ENCODE measurements around the gene RNF212.

Gene RNF212

DNA sequence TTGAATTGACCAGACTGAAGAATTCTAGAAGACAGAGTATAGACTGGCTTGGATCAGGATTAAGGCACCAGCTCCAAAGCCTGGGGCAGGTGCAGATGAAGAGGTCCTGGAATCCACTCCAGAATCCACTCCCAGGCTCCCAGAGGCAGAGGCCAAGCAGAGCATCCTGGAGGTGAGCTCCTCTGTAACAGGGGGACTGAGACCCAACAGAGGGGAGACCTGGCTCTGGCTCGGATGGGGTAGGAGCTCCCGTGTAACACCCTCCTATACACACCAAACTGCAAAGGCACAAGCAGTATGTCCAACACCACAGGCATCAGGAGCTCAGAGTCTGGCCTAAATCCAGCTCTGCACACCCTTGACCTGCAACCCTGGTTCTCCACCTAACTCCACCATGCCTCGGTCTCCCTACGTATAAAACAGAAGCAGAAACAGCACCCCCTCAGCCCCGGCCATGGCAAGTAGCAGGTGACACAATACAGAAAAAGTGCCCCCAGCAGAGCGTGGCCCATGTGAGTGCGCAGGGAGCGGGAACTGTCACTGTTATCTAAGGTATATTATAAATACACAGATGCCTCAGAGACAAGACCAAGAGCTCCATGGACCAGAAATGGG lies 14.9 kb downstream of the RNF212 start:
- Histone ChIP-seq H3K9ac (ENCODE audit: insufficient read length) (no peak overlapping the region), H3K36me3 (ENCODE audit: insufficient read depth, low read length) (no peaks in the 10 kb centered on the region), H3K27ac (no peak overlapping the region), H3K4me3 (no peak overlapping the region), H3K9me3 (ENCODE audit: low read depth, low read length) (no peaks in the 10 kb centered on the region)
- no peak for DNase-seq (ENCODE audit: low read depth, low spot score)
- TF ChIP-seq FOXP2 (optimal IDR thresholded peaks at IDR 0.05; ENCODE audit: control extremely low read depth, extremely low read length, insufficient read depth): no peak
- TF ChIP-seq EZH2 (IDR thresholded peaks at IDR 0.05): no peak
- TF ChIP-seq POLR2AphosphoS5 (IDR thresholded peaks at IDR 0.05; ENCODE audit: borderline replicate concordance, low read depth, low read length): no peak

- TF ChIP-seq EZH2 (IDR thresholded peaks at IDR 0.05) (no peak), FOXP2 (optimal IDR thresholded peaks at IDR 0.05; ENCODE audit: control extremely low read depth, extremely low read length, insufficient read depth) (no peak), POLR2AphosphoS5 (IDR thresholded peaks at IDR 0.05; ENCODE audit: borderline replicate concordance, low read depth, low read length) (no peak)
- H3K36me3 ChIP-seq (ENCODE audit: insufficient read depth, low read length): no peaks in the 10 kb centered on the region
- H3K9ac ChIP-seq (ENCODE audit: insufficient read length): no peak overlapping the region
- H3K4me3 ChIP-seq: no peak overlapping the region
- no peaks in the 10 kb centered on the region for H3K9me3 ChIP-seq (ENCODE audit: low read depth, low read length)
- DNase-seq (ENCODE audit: low read depth, low spot score): no peak
- no peak overlapping the region for H3K27ac ChIP-seq
Observed at GRCh38 chr4:1097553-1097952, 15.8 kb downstream of the RNF212 start.

- no peak overlapping the region for H3K9ac ChIP-seq (ENCODE audit: insufficient read length)
- H3K9me3 ChIP-seq (ENCODE audit: low read depth, low read length): no peaks in the 10 kb centered on the region
- no peak for DNase-seq (ENCODE audit: low read depth, low spot score)
- H3K27ac ChIP-seq: no peak overlapping the region
- TF ChIP-seq EZH2 (IDR thresholded peaks at IDR 0.05) (no peak), POLR2AphosphoS5 (IDR thresholded peaks at IDR 0.05; ENCODE audit: borderline replicate concordance, low read depth, low read length) (no peak), FOXP2 (optimal IDR thresholded peaks at IDR 0.05; ENCODE audit: control extremely low read depth, extremely low read length, insufficient read depth) (no peak)
- H3K36me3 ChIP-seq (ENCODE audit: insufficient read depth, low read length): no peaks in the 10 kb centered on the region
- no peak overlapping the region for H3K4me3 ChIP-seq
Observed at GRCh38 chr4:1096841-1097240, 16.5 kb downstream of the RNF212 start.

- H3K27ac ChIP-seq: no peak overlapping the region
- H3K9me3 ChIP-seq (ENCODE audit: low read depth, low read length): no peaks in the 10 kb centered on the region
- TF ChIP-seq EZH2 (IDR thresholded peaks at IDR 0.05) (no peak), POLR2AphosphoS5 (IDR thresholded peaks at IDR 0.05; ENCODE audit: borderline replicate concordance, low read depth, low read length) (no peak), FOXP2 (optimal IDR thresholded peaks at IDR 0.05; ENCODE audit: control extremely low read depth, extremely low read length, insufficient read depth) (no peak)
- no peak overlapping the region for H3K9ac ChIP-seq (ENCODE audit: insufficient read length)
- H3K4me3 ChIP-seq: no peak overlapping the region
- no peak for DNase-seq (ENCODE audit: low read depth, low spot score)
- no peaks in the 10 kb centered on the region for H3K36me3 ChIP-seq (ENCODE audit: insufficient read depth, low read length)
Observed at GRCh38 chr4:1094336-1094690, 19.1 kb downstream of the RNF212 start.

DNA sequence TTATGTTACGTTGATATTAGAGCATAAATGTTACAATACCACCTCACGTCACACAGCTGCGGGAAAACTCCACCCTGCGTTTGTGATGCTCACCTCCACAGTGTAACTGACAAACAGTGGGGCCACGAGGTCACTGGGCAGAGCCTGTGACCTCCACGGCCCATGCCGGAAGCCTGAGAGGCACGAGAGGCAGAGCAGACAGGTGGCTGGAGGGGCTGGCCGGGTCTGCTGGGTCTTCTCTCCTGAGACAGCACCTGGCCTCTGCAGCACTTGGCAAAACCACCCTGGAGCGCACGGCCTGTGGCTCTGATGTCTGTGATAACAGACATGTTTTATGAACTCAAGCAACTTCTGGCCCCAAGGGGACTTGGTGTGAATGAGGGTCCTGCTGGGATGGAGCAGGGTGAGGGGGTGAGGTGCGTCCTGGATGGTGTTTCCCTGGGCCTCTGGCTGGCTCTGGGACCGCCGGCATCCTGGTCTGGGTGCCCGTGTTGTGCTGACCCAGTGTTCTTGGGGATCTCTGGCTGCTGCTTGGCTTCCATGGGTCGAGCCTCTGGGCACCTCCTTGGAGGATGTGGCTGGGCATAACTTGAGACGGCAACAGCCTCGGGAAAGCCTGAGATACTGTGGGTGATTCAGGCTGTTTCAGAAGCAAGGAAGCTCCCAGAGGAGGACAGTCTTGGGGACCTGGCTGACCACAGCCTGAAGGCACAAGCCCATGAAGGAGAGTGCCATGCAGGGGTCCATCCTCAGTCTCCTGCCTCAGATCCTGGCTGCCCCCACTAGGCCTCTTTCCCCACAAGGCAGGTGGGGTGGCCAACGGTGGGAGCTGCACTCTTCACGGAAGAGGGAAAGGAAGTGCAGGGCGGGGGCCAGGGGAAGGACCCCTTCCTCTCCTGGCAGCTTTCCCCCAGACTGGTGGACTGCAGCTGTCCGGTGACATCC lies 19.7 kb downstream of the RNF212 start:
- H3K27ac ChIP-seq: no peak overlapping the region

DNA sequence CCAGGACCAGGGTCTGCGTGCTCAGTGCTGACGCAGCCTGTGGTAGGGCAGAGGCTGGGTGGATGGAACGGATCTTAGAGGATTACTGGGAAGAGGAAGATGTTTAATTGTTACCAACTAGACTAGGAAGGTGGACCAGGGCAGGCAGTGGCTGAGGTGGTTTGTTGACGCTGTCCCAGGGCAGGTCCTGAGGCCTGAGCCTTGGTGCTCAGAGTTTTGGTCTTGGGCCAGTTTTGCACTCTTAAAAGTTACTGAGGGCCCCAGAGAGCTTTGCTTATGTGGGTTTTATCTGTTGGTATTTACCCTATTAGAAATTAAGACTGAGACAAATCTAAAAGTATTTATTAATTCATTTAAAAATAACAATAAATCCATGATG lies 20.4 kb downstream of the RNF212 start:
- Histone ChIP-seq H3K36me3 (ENCODE audit: insufficient read depth, low read length) (no peaks in the 10 kb centered on the region), H3K4me3 (no peak overlapping the region), H3K9ac (ENCODE audit: insufficient read length) (no peak overlapping the region), H3K9me3 (ENCODE audit: low read depth, low read length) (no peaks in the 10 kb centered on the region), H3K27ac (no peak overlapping the region)
- TF ChIP-seq FOXP2 (optimal IDR thresholded peaks at IDR 0.05; ENCODE audit: control extremely low read depth, extremely low read length, insufficient read depth) (no peak), POLR2AphosphoS5 (IDR thresholded peaks at IDR 0.05; ENCODE audit: borderline replicate concordance, low read depth, low read length) (no peak), EZH2 (IDR thresholded peaks at IDR 0.05) (no peak)
- DNase-seq (ENCODE audit: low read depth, low spot score): no peak

More for the DNA sequence above, 19.7 kb downstream of the RNF212 start:
- no peak for DNase-seq (ENCODE audit: low read depth, low spot score)
- no peaks in the 10 kb centered on the region for H3K36me3 ChIP-seq (ENCODE audit: insufficient read depth, low read length)
- no peak overlapping the region for H3K9ac ChIP-seq (ENCODE audit: insufficient read length)
- TF ChIP-seq EZH2 (IDR thresholded peaks at IDR 0.05) (no peak), FOXP2 (optimal IDR thresholded peaks at IDR 0.05; ENCODE audit: control extremely low read depth, extremely low read length, insufficient read depth) (no peak), POLR2AphosphoS5 (IDR thresholded peaks at IDR 0.05; ENCODE audit: borderline replicate concordance, low read depth, low read length) (no peak)
- no peak overlapping the region for H3K4me3 ChIP-seq
- no peaks in the 10 kb centered on the region for H3K9me3 ChIP-seq (ENCODE audit: low read depth, low read length)

DNA sequence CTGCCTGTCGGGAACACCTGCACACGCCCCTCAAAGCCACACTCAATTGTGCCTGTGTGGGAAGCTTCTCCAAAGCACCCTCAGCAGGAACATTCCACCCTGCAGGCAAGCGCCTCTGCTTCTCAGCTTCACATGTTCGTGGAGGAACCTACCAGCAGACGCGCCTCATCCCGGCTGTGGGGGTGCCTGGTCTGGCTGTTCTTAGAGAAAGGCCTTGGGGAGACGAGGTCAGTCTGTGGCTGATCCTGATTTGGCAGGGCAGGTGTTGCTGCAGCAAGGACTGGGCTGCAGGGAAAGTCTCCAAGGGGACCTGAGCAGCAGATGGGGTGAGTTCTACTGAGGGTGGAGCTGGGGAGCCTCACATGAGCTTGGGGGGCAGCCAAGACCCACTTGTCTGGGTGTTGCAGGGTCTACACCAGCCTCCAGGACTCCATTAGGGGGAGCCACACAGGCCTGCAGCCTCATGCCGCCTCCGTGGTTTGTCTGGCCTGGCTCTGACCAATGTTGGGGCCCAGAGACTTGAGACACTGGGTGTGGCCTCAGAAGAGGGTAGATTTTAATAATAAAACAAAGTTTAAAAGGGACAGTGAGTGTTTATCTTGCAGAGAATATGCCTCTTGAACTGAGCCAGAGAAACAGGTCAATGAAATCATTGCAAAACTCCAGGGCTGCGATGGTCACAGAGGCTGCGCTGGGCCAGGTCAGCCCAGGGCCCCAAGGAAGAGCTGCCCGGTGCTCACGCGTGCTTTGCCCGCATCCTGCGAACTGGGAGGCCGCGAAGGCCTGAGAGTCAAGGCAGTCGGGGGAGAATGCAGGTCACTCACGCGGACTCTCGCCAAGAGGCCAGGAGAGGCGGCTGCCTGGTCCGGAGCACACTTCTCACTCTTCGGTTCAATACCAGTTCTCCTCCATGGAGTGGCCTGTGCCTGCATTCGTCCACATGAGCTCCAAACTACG lies 21.1 kb downstream of the RNF212 start:
- no peak for DNase-seq (ENCODE audit: low read depth, low spot score)
- no peaks in the 10 kb centered on the region for H3K36me3 ChIP-seq (ENCODE audit: insufficient read depth, low read length)

More for the DNA sequence above, 21.1 kb downstream of the RNF212 start:
- Histone ChIP-seq H3K9me3 (ENCODE audit: low read depth, low read length) (no peaks in the 10 kb centered on the region), H3K4me3 (no peak overlapping the region), H3K9ac (ENCODE audit: insufficient read length) (no peak overlapping the region), H3K27ac (no peak overlapping the region)
- TF ChIP-seq POLR2AphosphoS5 (IDR thresholded peaks at IDR 0.05; ENCODE audit: borderline replicate concordance, low read depth, low read length) (no peak), EZH2 (IDR thresholded peaks at IDR 0.05) (no peak), FOXP2 (optimal IDR thresholded peaks at IDR 0.05; ENCODE audit: control extremely low read depth, extremely low read length, insufficient read depth) (no peak)

All from SK-N-MC (cell line).